ENCODE data around the gene ERICH6B.

The ERICH6B gene

GRCh38 chr13:45596800-45597475 lies 18.6 kb downstream of the ERICH6B start:
- TF ChIP-seq, protein P1, sequence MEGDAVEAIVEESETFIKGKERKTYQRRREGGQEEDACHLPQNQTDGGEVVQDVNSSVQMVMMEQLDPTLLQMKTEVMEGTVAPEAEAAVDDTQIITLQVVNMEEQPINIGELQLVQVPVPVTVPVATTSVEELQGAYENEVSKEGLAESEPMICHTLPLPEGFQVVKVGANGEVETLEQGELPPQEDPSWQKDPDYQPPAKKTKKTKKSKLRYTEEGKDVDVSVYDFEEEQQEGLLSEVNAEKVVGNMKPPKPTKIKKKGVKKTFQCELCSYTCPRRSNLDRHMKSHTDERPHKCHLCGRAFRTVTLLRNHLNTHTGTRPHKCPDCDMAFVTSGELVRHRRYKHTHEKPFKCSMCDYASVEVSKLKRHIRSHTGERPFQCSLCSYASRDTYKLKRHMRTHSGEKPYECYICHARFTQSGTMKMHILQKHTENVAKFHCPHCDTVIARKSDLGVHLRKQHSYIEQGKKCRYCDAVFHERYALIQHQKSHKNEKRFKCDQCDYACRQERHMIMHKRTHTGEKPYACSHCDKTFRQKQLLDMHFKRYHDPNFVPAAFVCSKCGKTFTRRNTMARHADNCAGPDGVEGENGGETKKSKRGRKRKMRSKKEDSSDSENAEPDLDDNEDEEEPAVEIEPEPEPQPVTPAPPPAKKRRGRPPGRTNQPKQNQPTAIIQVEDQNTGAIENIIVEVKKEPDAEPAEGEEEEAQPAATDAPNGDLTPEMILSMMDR (IDR thresholded peaks at IDR 0.05; ENCODE audit: insufficient read depth, missing control alignments), result no peak
- no peak for FAIRE-seq
- DNase-seq (ENCODE audit: insufficient read length, low spot score), result no peak

- FAIRE-seq (no peak), DNase-seq (ENCODE audit: insufficient read length, low spot score) (no peak)
- TF ChIP-seq, protein P1 (IDR thresholded peaks at IDR 0.05; ENCODE audit: insufficient read depth, missing control alignments), result no peak
Measured at GRCh38 chr13:45595965-45596364, 19.6 kb downstream of the ERICH6B start.

DNA sequence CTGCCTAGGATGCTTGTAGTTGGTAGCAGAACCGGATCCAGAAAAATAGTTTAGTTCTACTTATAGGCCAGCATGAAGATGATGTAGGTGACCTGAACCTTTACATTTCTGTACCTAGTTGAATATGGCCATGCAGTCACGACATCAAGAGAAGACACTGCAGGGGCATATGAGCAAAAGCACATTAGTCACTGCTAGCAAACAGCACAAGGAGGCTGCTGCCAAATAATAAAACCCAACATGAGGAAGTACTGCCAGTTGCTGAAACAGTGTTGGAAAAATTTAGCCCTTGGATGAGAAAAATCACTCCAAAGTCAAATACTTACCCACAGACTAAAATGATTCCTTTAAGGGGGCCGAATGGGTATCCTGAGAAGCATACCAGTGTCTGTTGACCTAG lies 20.8 kb downstream of the ERICH6B start:
- DNase-seq (ENCODE audit: insufficient read length, low spot score) (no peak), FAIRE-seq (no peak)
- TF ChIP-seq, protein P1 (IDR thresholded peaks at IDR 0.05; ENCODE audit: insufficient read depth, missing control alignments), result no peak

DNA sequence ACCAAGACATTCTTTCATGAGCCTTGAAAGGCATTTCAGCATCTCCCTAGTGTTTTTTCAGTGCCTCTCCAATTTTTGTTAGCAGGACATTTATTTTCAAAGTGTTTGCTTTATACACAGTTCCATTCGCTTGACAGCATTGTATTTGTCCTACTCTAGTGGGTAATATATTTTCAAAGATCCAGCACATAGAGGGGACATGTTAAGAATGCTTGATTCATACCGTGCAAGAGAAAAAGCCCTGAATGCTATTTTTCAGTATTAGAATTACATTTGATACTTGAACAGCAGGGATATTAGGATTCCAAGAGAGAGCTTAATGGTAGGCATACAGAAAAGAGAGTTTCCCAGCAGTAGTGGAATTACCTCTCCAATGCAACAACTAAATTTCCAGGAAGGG lies 21.3 kb downstream of the ERICH6B start:
- no peak for DNase-seq (ENCODE audit: insufficient read length, low spot score)
- FAIRE-seq, result no peak
- TF ChIP-seq, protein P1 (IDR thresholded peaks at IDR 0.05; ENCODE audit: insufficient read depth, missing control alignments), result no peak

- FAIRE-seq (no peak), DNase-seq (ENCODE audit: insufficient read length, low spot score) (no peak)
- TF ChIP-seq, protein P1 (IDR thresholded peaks at IDR 0.05; ENCODE audit: insufficient read depth, missing control alignments), result no peak
Measured at GRCh38 chr13:45592758-45593157, 22.8 kb downstream of the ERICH6B start.

GRCh38 chr13:45590066-45590465 lies 25.5 kb downstream of the ERICH6B start:
- FAIRE-seq (no peak), DNase-seq (ENCODE audit: insufficient read length, low spot score) (no peak)
- TF ChIP-seq, protein P1 (IDR thresholded peaks at IDR 0.05; ENCODE audit: insufficient read depth, missing control alignments), result no peak

GRCh38 chr13:45587897-45588296 lies 27.6 kb downstream of the ERICH6B start:
- TF ChIP-seq, protein P1 (IDR thresholded peaks at IDR 0.05; ENCODE audit: insufficient read depth, missing control alignments), result no peak
- FAIRE-seq, result no peak
- no peak for DNase-seq (ENCODE audit: insufficient read length, low spot score)
